HG03442 (cell line): ENCODE data around the gene SLFN5.
"Not testable (repeated sequence)": the region's sequence is repeated elsewhere in the genome, so short reads cannot be mapped to it uniquely, and the experiment has no call there.

Experiments used
- ATAC-seq: cut with Tn5 transposase; IDR thresholded peaks from one replicate; pipeline ENCODE4 v1.9.1; 2021; ENCODE audit warnings: mild to moderate bottlenecking, moderate library complexity; ENCODE audit not compliant: unreplicated experiment

SLFN5 gene

GRCh38 chr17:35241520-35241919 is 1.4 kb upstream of the SLFN5 start:
- ATAC-seq: no peak

DNA sequence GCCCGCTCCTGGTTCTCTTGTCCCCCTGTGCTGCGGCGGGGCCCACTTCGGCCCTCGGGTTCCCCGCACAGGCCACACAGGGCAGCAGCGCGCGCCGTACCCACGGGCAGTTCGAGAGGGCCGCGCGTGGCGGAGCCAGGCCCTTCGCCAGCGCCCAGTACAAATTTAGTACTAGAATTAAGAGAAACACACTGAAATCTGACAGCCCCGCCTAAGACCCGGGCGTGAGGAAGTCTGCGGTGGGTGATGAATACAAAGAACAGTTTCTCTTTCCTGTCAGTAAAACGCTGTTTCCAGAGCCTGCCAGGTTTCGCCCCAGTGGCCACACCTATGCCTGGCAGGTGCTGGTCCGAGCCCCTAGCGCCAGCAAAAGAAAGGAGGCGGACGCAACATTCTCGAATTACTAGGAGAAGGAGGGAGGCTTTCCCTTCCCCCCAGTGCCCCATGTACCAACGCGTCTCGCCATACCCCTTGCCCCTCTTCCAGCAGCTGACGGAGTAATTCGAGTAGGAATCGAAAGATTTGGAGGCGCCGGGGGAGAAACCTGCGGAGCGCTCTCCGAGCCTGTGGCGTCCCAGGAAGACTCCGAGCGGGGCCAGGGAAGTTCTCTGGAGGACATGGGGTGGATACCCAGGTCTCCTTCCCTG is 591 bp upstream of the SLFN5 start:
- peak; percentile 43 for ATAC-seq

GRCh38 chr17:35243561-35244340 is 879 bp downstream of the SLFN5 start:
- ATAC-seq: no peak

- ATAC-seq: no peak
Observed at GRCh38 chr17:35244341-35245195, 1.7 kb downstream of the SLFN5 start.

DNA sequence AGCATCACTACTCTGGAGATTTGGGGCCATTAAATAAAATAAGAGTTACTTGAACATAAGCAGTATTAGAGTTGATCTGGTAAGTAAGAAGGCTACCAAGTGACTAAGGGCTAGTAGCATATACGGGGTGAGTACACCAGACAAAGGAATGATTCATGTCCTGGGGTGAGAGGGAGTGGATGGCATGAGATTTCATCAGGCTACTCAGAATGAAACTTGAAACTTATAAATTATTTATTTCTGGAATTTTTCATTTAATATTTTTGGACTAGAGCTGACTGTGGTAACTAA is 2.3 kb downstream of the SLFN5 start:
- no peak for ATAC-seq

DNA sequence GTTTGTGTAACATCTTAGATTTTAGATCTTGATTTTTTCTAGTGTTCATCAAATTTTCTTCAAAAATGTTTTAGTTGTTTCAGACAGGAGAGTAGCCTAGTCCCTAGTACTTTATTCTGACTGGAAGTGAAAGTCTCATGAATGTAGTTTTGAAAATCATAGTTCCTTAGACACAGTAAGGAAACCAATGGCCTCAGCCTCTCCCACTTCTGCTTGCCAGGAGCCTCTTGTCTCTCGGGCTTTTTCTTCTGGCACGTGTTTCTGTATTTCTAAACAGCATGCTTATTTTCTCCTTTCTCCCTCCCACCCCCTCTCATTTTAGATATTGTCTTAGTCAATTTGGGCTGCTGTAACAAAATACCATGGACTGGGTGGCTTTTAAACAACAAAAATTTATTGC is 9.8 kb downstream of the SLFN5 start:
- ATAC-seq: no peak

DNA sequence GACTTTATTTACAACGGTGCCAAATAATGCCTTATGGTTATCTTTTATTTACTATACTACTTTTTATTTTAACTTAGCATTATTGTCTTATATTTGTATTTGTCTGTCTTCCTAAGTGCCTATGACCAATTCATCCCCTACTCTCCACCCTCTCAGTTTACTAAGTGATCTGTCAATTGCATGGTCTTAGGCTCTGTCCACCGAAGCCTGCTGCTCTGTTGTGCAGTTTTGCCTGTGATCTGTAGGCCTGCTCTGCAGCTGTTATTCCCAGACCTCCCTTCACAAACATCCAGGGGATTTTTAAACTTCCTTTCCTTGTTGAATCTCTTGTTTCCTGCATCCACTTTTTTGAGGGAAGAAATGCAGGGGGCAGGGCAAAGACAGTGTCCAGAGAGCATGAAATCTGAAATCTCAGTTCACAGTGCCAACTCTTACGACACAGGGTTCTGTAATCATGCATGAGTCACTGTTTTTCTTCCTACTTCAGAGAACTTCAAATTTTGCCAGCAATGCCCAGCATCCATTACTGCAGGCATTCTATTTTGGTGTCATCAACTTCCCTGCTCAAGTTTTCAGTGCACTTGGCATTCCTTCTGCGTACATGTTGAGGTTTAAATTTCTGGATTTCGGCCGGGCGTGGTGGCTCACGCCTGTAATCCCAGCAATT is 11.4 kb downstream of the SLFN5 start:
- no peak for ATAC-seq

DNA sequence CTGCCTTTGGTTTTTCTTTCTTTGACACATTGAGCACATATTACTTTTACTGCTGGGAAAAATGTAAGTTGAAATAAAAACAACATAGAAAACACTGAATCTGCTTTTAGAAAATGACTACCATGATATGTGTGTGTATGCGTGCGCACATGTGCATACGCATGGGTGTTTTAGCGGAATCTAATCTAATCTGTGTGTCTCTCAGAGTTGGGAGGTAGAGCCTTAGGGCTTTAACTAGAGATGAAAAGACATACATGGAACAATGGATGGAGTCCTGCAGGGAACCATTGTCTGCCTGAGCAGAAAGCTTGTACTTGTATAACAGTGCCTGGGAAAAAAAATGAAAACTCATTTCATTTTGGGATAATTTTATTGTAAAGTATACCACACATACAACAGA is 12.4 kb downstream of the SLFN5 start:
- no peak for ATAC-seq

GRCh38 chr17:35256629-35257028 is 13.8 kb downstream of the SLFN5 start:
- no peak for ATAC-seq

DNA sequence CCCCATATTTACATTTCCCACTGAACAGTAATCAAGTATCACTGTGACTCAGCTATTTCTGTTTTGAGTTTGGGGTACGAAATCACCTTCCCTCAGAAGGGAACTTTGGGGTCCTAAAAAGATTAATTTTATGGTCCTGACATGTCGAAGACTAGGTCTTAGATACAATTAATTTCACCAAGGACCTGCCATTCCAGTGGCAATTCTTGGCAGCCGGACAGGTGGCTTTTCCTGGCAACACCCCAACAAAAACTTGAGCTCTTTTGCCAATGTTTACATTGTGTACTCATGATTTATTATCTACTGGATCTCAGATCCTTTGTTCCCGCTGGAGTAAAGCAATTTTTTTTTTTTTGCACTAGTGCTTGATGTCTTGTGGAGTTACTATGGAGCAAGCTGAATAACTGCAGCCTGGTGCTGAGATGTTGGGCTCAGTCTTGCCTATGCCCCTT is 14.4 kb downstream of the SLFN5 start:
- ATAC-seq: no peak

GRCh38 chr17:35259001-35259400 is 16.1 kb downstream of the SLFN5 start:
- no peak for ATAC-seq

DNA sequence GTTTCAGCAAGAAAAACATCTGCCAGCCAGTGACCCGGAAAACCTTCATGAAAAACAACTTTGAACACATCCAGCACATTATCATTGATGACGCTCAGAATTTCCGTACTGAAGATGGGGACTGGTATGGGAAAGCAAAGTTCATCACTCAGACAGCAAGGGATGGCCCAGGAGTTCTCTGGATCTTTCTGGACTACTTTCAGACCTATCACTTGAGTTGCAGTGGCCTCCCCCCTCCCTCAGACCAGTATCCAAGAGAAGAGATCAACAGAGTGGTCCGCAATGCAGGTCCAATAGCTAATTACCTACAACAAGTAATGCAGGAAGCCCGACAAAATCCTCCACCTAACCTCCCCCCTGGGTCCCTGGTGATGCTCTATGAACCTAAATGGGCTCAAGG is 22.2 kb downstream of the SLFN5 start:
- ATAC-seq: no peak

GRCh38 chr17:35265566-35266141 is 22.8 kb downstream of the SLFN5 start:
- ATAC-seq: no peak

DNA sequence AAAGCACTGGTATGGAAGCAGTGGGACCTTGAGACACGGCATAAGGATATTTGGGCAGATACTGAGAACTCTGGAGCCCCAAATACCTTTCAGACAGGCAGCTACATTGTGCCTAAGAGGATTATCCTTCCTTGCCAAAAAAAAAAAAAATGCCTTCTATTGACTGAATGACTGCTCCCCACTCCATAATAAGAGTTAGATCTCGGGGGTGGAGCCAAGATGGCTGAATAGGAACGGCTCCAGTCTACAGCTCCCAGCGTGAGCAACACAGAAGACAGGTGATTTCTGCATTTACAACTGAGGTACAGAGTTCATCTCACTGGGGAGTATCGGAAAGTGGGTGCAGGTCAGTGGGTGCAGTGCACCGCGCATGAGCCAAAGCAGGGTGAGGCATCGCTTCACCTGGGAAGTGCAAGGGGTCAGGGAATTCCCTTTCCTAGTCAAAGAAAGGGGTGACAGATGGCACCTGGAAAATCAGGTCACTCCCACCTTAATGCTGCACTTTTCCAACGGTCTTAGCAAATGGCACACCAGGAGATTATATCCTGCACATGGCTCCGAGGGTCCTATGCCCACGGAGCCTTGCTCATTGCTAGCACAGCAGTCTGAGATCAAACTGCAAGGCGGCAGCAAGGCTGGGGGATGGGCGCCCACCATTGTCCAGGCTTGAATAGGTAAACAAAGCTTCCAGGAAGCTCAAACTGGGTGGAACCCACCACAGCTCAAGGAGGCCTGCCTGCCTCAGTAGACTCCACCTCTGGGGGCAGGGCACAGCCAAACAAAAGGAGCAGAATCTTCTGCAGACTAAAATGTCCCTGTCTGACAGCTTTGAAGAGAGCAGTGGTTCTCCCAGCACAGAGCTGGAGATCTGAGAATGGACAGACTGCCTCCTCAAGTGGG is 31.5 kb downstream of the SLFN5 start:
- not testable (repeated sequence) for ATAC-seq

- not testable (repeated sequence) for ATAC-seq
Observed at GRCh38 chr17:35278454-35278853, 35.6 kb downstream of the SLFN5 start.

DNA sequence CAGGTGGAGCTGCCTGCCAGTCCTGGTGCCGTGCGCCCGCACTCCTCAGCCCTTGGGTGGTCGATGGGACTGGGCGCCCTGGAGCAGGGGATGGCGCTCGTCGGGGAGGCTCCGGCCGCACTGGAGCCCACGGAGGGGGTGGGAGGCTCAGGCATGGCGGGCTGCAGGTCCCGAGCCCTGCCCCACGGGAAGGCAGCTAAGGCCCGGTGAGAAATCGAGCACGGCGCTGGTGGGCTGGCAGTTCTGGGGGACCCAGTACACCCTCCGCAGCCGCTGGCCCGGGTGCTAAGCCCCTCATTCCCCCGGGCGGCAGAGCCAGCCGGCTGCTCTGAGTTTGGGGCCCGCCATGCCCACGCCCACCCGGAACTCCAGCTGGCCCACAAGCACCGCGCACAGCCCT is 36.0 kb downstream of the SLFN5 start:
- ATAC-seq: not testable (repeated sequence)

- ATAC-seq: no peak
Observed at GRCh38 chr17:35283767-35284166, 40.9 kb downstream of the SLFN5 start.

DNA sequence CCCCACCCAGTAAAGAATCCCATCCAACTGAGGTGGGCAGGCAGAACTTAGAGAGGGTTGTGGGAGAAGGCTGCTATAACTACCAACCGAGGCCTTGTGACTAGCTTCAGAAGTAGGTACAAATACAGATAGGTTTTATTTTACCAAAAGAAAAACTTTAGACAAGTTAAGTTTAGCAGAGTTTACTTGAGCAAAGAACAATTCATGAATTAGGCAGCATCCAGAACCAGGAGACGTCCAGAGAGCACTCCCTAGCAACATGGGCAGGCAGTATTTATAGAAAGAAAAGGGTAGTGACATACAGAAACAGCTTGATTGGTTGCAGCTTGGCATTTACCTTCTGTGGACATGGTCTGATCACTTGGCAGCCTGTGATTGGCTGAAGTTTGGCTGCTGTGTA is 42.1 kb downstream of the SLFN5 start:
- no peak for ATAC-seq

DNA sequence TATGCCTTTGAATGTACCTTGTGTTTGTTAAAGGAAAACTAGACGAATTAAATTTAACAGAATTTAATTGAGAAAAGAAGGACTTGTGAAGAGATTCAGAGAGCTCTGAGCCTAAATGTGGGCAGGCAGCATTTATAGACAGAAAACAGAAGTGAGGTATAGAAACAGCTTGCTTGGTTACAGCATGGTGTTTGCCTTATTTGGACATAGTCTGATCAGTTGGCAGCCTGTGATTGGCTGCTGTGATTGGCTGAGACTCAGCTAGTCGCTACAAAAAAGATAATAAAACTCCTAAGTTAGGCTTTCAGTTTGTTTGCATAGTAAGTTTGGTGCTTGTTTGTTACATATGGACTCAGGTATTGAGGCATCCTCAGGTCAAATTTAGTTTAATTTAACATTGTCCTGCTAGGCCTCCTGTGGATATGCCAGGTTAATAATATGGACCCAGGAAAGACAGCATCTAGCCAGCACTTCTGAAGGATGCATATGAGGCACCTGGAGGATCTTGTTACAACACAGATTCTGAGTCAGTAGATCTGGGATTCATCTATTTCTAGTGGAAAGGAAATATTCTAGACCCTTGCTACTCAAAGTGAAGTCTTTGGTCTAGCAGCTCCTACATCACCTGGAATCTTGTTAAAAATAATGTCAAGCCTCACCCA is 43.4 kb downstream of the SLFN5 start:
- ATAC-seq: no peak
